Neural progenitor cell (in vitro differentiated cells): ENCODE results near the gene GRIK5.

ENCODE experiments used
- EZH2 ChIP-seq: fragments of 200-600 bp; sonication (generic); IDR thresholded peaks from 2 replicates; pipeline ENCODE4 v1.6.1; 2017; ENCODE audit warnings: antibody characterized with exemption, mild to moderate bottlenecking, moderate library complexity
- EZH2phosphoT487 ChIP-seq: fragments of 200-600 bp; sonication (generic); IDR thresholded peaks from 2 replicates; pipeline ENCODE4 v1.6.1; 2017; ENCODE audit warnings: antibody characterized with exemption
- TF ChIP-seq, protein P1 (sequence below): fragments of 200-600 bp; sonication (generic); IDR thresholded peaks from 2 replicates; pipeline ENCODE4 v1.5.1; 2017; ENCODE audit warnings: antibody characterized with exemption, mild to moderate bottlenecking

DNA sequence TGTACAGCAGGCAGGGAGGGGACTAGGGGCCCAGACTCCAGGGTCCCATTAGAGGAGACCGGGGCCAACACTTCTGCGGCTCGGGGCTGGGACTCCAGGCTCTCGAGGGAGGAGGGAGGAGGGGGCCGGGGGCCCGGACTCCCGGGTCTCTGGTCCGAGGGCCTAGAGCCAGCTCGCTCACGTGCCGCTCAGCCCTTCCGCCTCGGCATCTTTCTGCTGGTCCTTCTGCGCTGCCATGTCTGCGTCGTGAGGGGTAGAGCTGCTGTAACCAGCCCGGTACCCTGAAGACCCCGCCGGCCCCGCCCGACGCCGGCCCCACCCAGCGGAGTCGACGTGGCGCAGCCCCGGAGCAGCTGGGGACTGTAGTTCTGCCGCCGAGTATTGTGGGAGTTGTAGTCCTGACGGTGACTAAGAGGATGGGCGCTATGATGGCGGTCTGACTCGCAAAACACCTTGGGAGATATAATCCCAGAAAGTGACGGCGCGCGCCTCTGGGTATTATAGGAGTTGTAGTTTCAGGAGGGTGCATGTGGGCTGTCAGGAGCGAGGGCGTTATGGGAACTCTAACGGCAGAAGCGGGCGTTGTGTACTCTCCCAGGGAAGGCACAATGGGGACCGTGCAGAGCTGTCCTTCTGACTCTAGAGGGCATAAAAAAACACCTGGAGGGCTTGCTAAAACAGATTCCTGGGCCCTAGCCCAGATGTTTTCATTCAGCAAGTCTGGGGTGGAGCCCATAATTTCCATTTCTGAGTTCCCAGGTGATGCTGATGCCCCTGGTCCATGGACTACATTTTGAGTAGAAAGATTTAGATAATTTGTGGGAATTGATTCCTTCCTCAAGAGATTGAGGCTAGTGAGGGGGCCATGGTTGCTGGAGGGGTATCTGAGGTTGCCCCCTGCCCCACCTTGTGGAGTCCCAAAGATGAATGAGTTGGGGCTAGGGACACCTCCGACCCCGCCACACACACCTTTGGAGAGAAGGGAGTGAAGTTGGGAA, 110.7 kb downstream of the GRIK5 start, which contains the start of gene RABAC1:
- no peak for TF ChIP-seq EZH2
- TF ChIP-seq, protein P1, sequence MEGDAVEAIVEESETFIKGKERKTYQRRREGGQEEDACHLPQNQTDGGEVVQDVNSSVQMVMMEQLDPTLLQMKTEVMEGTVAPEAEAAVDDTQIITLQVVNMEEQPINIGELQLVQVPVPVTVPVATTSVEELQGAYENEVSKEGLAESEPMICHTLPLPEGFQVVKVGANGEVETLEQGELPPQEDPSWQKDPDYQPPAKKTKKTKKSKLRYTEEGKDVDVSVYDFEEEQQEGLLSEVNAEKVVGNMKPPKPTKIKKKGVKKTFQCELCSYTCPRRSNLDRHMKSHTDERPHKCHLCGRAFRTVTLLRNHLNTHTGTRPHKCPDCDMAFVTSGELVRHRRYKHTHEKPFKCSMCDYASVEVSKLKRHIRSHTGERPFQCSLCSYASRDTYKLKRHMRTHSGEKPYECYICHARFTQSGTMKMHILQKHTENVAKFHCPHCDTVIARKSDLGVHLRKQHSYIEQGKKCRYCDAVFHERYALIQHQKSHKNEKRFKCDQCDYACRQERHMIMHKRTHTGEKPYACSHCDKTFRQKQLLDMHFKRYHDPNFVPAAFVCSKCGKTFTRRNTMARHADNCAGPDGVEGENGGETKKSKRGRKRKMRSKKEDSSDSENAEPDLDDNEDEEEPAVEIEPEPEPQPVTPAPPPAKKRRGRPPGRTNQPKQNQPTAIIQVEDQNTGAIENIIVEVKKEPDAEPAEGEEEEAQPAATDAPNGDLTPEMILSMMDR = peak; percentile 46
- no peak for TF ChIP-seq EZH2phosphoT487
